Lower leg skin (tissue), 4 donors: ENCODE measurements around the gene TSPAN2. TPM values are rescaled to one million over a fixed set of nuclear protein-coding genes. Genes with fewer than 3 reads are reported as not detected.

Experiments used
- DNase-seq, 2 donors: peaks; one replicate each; pipeline ENCODE4 v3.0.0-alpha.2; 2019; ENCODE audit warnings: low spot score in 2 of 2
- H3K4me3 ChIP-seq: fragments of 200-600 bp; sonication (generic); 2 replicates; pipeline ENCODE4 v1.5.1; 2017; ENCODE audit warnings: mild to moderate bottlenecking, low read depth; ENCODE audit not compliant: poor library complexity, severe bottlenecking
- POLR2A ChIP-seq, 2 donors: fragments of 450-650 bp; IDR thresholded peaks; one replicate each; pipeline ENCODE4 v1.6.1; 2016 to 2017; ENCODE audit warnings: antibody characterized with exemption in 2 of 2, mild to moderate bottlenecking in 1 of 2, moderate library complexity in 1 of 2
- WGBS, 2 donors: methylation state at CpG; one replicate each; pipeline ENCODE4 v1.1.5; 2018; 5-methylcytosine and 5-hydroxymethylcytosine counted together
- intact Hi-C: fragments of 100-400 bp; cut with DNase I; formaldehyde crosslinking; loops from one replicate; pipeline ENCODE4 v1.15.0; 2023; ENCODE audit warnings: low total_unique reads
- total RNA-seq, 4 donors: library from RNA; depleted of rRNA; stranded (reverse); fragments of >200 nt; gene quantifications; one replicate each; pipeline ENCODE4 v1.1.0, GENCODE V29; 2016

TSPAN2 gene
- total RNA-seq, 4 donors from 2014 or later: 0.46 to 4.5 (median 2.2) TPM

GRCh38 chr1:115006191-115006590 lies 83.1 kb downstream of the TSPAN2 start:
- no peak for TF ChIP-seq POLR2A (IDR thresholded peaks at IDR 0.05)
- DNase-seq: no peak
- WGBS, 2 donors: 81 to 89% methylated on average over 2 of the region's 2 CpGs
- H3K4me3 ChIP-seq: no peak overlapping the region
- intact Hi-C loops: no loop called here

Other genes starting within 250 kb of the TSPAN2 start
- under 1 TPM in 1 of 4 donors, not detected in 3; 0.29 TPM for gene SYCP1, start 234.6 kb downstream of the TSPAN2 start, total RNA-seq
- gene TSHB, start 59.7 kb downstream of the TSPAN2 start, total RNA-seq: not detected
- gene NGF, start 248.7 kb upstream of the TSPAN2 start, total RNA-seq: 1 to 10 TPM in 1 of 4 donors, under 1 TPM in 2, not detected in 1; 0.42 to 1.4 (median 0.84) TPM